Lung (tissue), 12 donors: Measurements from ENCODE around the gene DAGLB. TPM values are rescaled to one million over a fixed set of nuclear protein-coding genes. Genes with fewer than 3 reads are reported as not detected.
"Not testable (repeated sequence)": the region's sequence is repeated elsewhere in the genome, so short reads cannot be mapped to it uniquely, and the experiment has no call there.

Experiments used
- ATAC-seq: fragments of 200-7000 bp; cut with Tn5 transposase; one replicate; pipeline ENCODE4 v1.9.1; 2020; ENCODE audit warnings: moderate number of reproducible peaks; ENCODE audit not compliant: insufficient read depth, low FRiP score
- DNase-seq, 3 donors: peaks; one replicate each; pipeline ENCODE4 v3.0.0-alpha.2; 2013 to 2017
- H3K27ac ChIP-seq, 2 donors: one replicate each; pipeline ENCODE4 v1.5.1; 2013; ENCODE audit warnings: mild to moderate bottlenecking in 2 of 2, moderate library complexity in 2 of 2, control low read depth in 1 of 2, inconsistent platforms in 1 of 2, low read depth in 1 of 2, low read length in 1 of 2
- H3K27me3 ChIP-seq, 3 donors: one replicate each; pipeline ENCODE4 v1.5.1; 2013; ENCODE audit warnings: low read length in 2 of 3; ENCODE audit not compliant: control insufficient read depth in 3 of 3, insufficient read depth in 3 of 3
- H3K36me3 ChIP-seq, 4 donors: one replicate each; pipeline ENCODE4 v1.5.1; 2013; ENCODE audit warnings: low read length in 4 of 4, mild to moderate bottlenecking in 1 of 4, moderate library complexity in 1 of 4; ENCODE audit not compliant: control insufficient read depth in 4 of 4, insufficient read depth in 4 of 4
- H3K4me1 ChIP-seq, 5 donors: one replicate each; pipeline ENCODE4 v1.5.1; 2013; ENCODE audit warnings: low read length in 5 of 5, mild to moderate bottlenecking in 2 of 5, moderate library complexity in 1 of 5; ENCODE audit not compliant: control insufficient read depth in 5 of 5, insufficient read depth in 5 of 5
- H3K4me3 ChIP-seq: one replicate; pipeline ENCODE4 v1.5.1; 2013; ENCODE audit warnings: mild to moderate bottlenecking, control low read depth, moderate library complexity
- H3K9ac ChIP-seq, 2 donors: one replicate each; pipeline ENCODE4 v1.5.1; 2013; ENCODE audit warnings: low read length in 2 of 2, control low read depth in 1 of 2; ENCODE audit not compliant: insufficient read depth in 1 of 2
- H3K9me3 ChIP-seq, 4 donors: one replicate each; pipeline ENCODE4 v1.5.1; 2013; ENCODE audit warnings: low read length in 3 of 4, mild to moderate bottlenecking in 1 of 4, moderate library complexity in 1 of 4; ENCODE audit not compliant: control insufficient read depth in 4 of 4, insufficient read depth in 3 of 4
- CTCF ChIP-seq: IDR thresholded peaks from 2 replicates; pipeline ENCODE4 v1.5.1; 2012; ENCODE audit warnings: mild to moderate bottlenecking; ENCODE audit errors: control extremely low read depth, extremely low read depth
- WGBS, 2 donors: extraction: QIAGEN DNeasy Blood & Tissue Kit; methylation state at CpG; one replicate each; pipeline ENCODE4 v1.1.7; 2013; 5-methylcytosine and 5-hydroxymethylcytosine counted together
- polyA plus RNA-seq, 2 donors: library from polyadenylated mRNA; stranded (reverse); fragments of 200-250 nt; gene quantifications; one replicate each; pipeline ENCODE4 v1.2.1, GENCODE V29; 2013
- total RNA-seq, 2 donors: library from RNA; depleted of rRNA in 1 of 2; stranded (reverse); fragments of >200 nt in 1 of 2; gene quantifications; one replicate each; pipeline ENCODE4 v1.2.1, GENCODE V29; 2014 to 2021
- donor health status: control.
- donor health status: control.
- donor health status: Bipolar disorder and iron deficiency.
- donor health status: healthy.
- donor health status: DM: yes; HTN: yes; CAD: no.

DAGLB gene
- total and polyA plus RNA-seq, 4 donors: 13.9 to 43.3 (median 19.4) TPM

- H3K9me3 ChIP-seq: no peaks in the 10 kb centered on the region
- H3K9ac ChIP-seq: no peak overlapping the region
- H3K4me1 ChIP-seq: peaks cover 0 to 1% (median 0%) of the 10 kb centered on the region in 5 donors
- no peaks in the 10 kb centered on the region for H3K27me3 ChIP-seq
- no peak for DNase-seq
- H3K36me3 ChIP-seq: no peaks in the 10 kb centered on the region
- TF ChIP-seq CTCF: no peak
- H3K27ac ChIP-seq: no peak overlapping the region
- no peak for ATAC-seq
- H3K4me3 ChIP-seq: no peak overlapping the region
- WGBS, 2 donors: 91 to 94% methylated on average over 4 of the region's 4 CpGs
These were observed 6.0 kb upstream of the DAGLB start for GRCh38 chr7:6453734-6454133.

GRCh38 chr7:6451224-6451705, 3.5 kb upstream of the DAGLB start:
- Histone ChIP-seq H3K4me1 (peaks cover 0 to 9% (median 1%) of the 10 kb centered on the region in 5 donors), H3K36me3 (no peaks in the 10 kb centered on the region), H3K27me3 (no peaks in the 10 kb centered on the region), H3K4me3 (no peak overlapping the region), H3K27ac (no peak overlapping the region), H3K9ac (no peak overlapping the region), H3K9me3 (no peaks in the 10 kb centered on the region)
- TF ChIP-seq CTCF: no peak
- WGBS, 2 donors: 77 to 89% methylated on average over 6 of the region's 6 CpGs
- no peak for DNase-seq
- no peak for ATAC-seq

GRCh38 chr7:6450591-6450990, 2.8 kb upstream of the DAGLB start:
- H3K27me3 ChIP-seq, H3K9me3 ChIP-seq, H3K36me3 ChIP-seq, H3K27ac ChIP-seq, DNase-seq, H3K9ac ChIP-seq, H3K4me1 ChIP-seq, H3K4me3 ChIP-seq, ATAC-seq: not testable (repeated sequence)
- WGBS, 2 donors: 64 to 87% methylated on average over 7 to 10 of the region's 10 CpGs

- not testable (repeated sequence) for H3K27ac ChIP-seq, H3K27me3 ChIP-seq, ATAC-seq, H3K4me3 ChIP-seq, H3K9me3 ChIP-seq, H3K9ac ChIP-seq, H3K36me3 ChIP-seq, DNase-seq
- H3K4me1 ChIP-seq: peaks cover 0 to 12% (median 5%) of the 10 kb centered on the region in 5 donors
- 70 to 78% methylated on average over 10 to 11 of the region's 11 CpGs for WGBS, 2 donors
These were observed 2.1 kb upstream of the DAGLB start for GRCh38 chr7:6449884-6450283.
